GM19395 (cell line): ENCODE data around the gene ETV7.

Experiments used
- ATAC-seq: cut with Tn5 transposase; IDR thresholded peaks from one replicate; pipeline ENCODE4 v1.9.1; 2021; ENCODE audit warnings: mild to moderate bottlenecking, moderate library complexity; ENCODE audit not compliant: unreplicated experiment

Gene ETV7

GRCh38 chr6:36324715-36325114 lies 62.8 kb downstream of the ETV7 start:
- ATAC-seq: no peak

GRCh38 chr6:36324191-36324590 lies 63.3 kb downstream of the ETV7 start:
- ATAC-seq: no peak

- ATAC-seq: no peak
These were observed 64.4 kb downstream of the ETV7 start for GRCh38 chr6:36323062-36323461.

- no peak for ATAC-seq
These were observed 64.9 kb downstream of the ETV7 start for GRCh38 chr6:36322591-36322990.

GRCh38 chr6:36320475-36320874 lies 67.0 kb downstream of the ETV7 start:
- no peak for ATAC-seq

- ATAC-seq: no peak
These were observed 67.6 kb downstream of the ETV7 start for GRCh38 chr6:36319821-36320220.

GRCh38 chr6:36319436-36319762 lies 68.1 kb downstream of the ETV7 start:
- ATAC-seq: no peak

GRCh38 chr6:36318690-36319435 lies 68.6 kb downstream of the ETV7 start:
- ATAC-seq: no peak

GRCh38 chr6:36317623-36318022 lies 69.8 kb downstream of the ETV7 start:
- ATAC-seq: no peak
